GDM1 (cell line): ENCODE measurements around the gene TTC21A.

Experiments
- DNase-seq: peaks from one replicate; lab custom pipeline; 2025; lab: John Stamatoyannopoulos, UW

The TTC21A gene

GRCh38 chr3:39097716-39098472 lies 9.6 kb upstream of the TTC21A start:
- DNase-seq: no peak

GRCh38 chr3:39098473-39099000 lies 8.9 kb upstream of the TTC21A start:
- no peak for DNase-seq

- no peak for DNase-seq
These were observed 8.2 kb upstream of the TTC21A start for GRCh38 chr3:39099242-39099641.

GRCh38 chr3:39099738-39100499 lies 7.6 kb upstream of the TTC21A start:
- no peak for DNase-seq

- DNase-seq: no peak
These were observed 7.0 kb upstream of the TTC21A start for GRCh38 chr3:39100500-39100886.

GRCh38 chr3:39101022-39101689 lies 6.3 kb upstream of the TTC21A start:
- DNase-seq: peak; percentile 32

- DNase-seq: no peak
These were observed 4.8 kb upstream of the TTC21A start for GRCh38 chr3:39102504-39103323.

- no peak for DNase-seq
These were observed 4.2 kb upstream of the TTC21A start for GRCh38 chr3:39103324-39103693.

- no peak for DNase-seq
These were observed 3.5 kb upstream of the TTC21A start for GRCh38 chr3:39103791-39104552.

GRCh38 chr3:39104961-39105686 lies 2.4 kb upstream of the TTC21A start:
- DNase-seq: no peak

GRCh38 chr3:39105687-39106063 lies 1.8 kb upstream of the TTC21A start:
- DNase-seq: no peak

GRCh38 chr3:39106281-39106811 lies 1.1 kb upstream of the TTC21A start:
- DNase-seq: no peak

- no peak for DNase-seq
These were observed 561 bp upstream of the TTC21A start for GRCh38 chr3:39106851-39107387.

- DNase-seq: no peak
These were observed 775 bp downstream of the TTC21A start for GRCh38 chr3:39108200-39108710.

- DNase-seq: no peak
These were observed 1.6 kb downstream of the TTC21A start for GRCh38 chr3:39109086-39109485.

GRCh38 chr3:39110041-39110639 lies 2.7 kb downstream of the TTC21A start:
- DNase-seq: no peak

GRCh38 chr3:39112113-39112512 lies 4.6 kb downstream of the TTC21A start:
- no peak for DNase-seq

- no peak for DNase-seq
These were observed 5.1 kb downstream of the TTC21A start for GRCh38 chr3:39112535-39112934.

GRCh38 chr3:39113291-39113690 lies 5.8 kb downstream of the TTC21A start:
- no peak for DNase-seq
